HepG2 (cell line): ENCODE data around the gene CEP68. TPM values are rescaled to one million over a fixed set of nuclear protein-coding genes. Genes with fewer than 3 reads are reported as not detected.

ENCODE experiments used
- ELF3 ChIP-seq: IDR thresholded peaks from 2 replicates; pipeline ENCODE4 v1.6.1; 2016; ENCODE audit warnings: missing genetic modification reagents, missing compliant biosample characterization
- ELF4 ChIP-seq: sonication (generic); formaldehyde crosslinking; IDR thresholded peaks from 2 replicates; pipeline ENCODE4 v1.5.0; 2020; ENCODE audit warnings: missing genetic modification reagents, mild to moderate bottlenecking, moderate library complexity, borderline replicate concordance
- EP300 ChIP-seq, 3 experiments: sonication (generic) in 1 of 3; formaldehyde crosslinking in 1 of 3; IDR thresholded peaks; 2 replicates each; pipeline versions ENCODE4 v1.5.1 to v1.6.1; 2011 to 2020; ENCODE audit warnings: low read depth in 2 of 3, low read length in 2 of 3, borderline replicate concordance in 1 of 3, improper control_type of control experiment in 1 of 3, mild to moderate bottlenecking in 1 of 3, missing genetic modification reagents in 1 of 3, moderate library complexity in 1 of 3
- HOXD1 ChIP-seq: sonication (generic); formaldehyde crosslinking; IDR thresholded peaks from 2 replicates; pipeline ENCODE4 v1.5.0; 2020; ENCODE audit warnings: missing genetic modification reagents
- KDM6A ChIP-seq: IDR thresholded peaks from 2 replicates; pipeline ENCODE4 v1.6.1; 2016; ENCODE audit warnings: low read depth
- MIER2 ChIP-seq: IDR thresholded peaks from 2 replicates; pipeline ENCODE4 v1.6.1; 2016; ENCODE audit warnings: missing biosample characterization, missing genetic modification reagents
- RCOR2 ChIP-seq: IDR thresholded peaks from 2 replicates; pipeline ENCODE4 v1.6.1; 2016; ENCODE audit warnings: missing biosample characterization, missing genetic modification reagents
- ZBTB44 ChIP-seq: sonication (generic); formaldehyde crosslinking; IDR thresholded peaks from 2 replicates; pipeline ENCODE4 v1.4.0; 2020; ENCODE audit warnings: missing genetic modification reagents
- ZNF3 ChIP-seq: IDR thresholded peaks from 2 replicates; pipeline ENCODE4 v1.7.0; 2017; ENCODE audit warnings: inconsistent platforms
- ZNF468 ChIP-seq: sonication (generic); formaldehyde crosslinking; IDR thresholded peaks from 2 replicates; pipeline ENCODE4 v1.8.0; 2022; ENCODE audit warnings: mild to moderate bottlenecking, moderate library complexity, missing genetic modification reagents
- ZNF7 ChIP-seq: IDR thresholded peaks from 2 replicates; pipeline ENCODE4 v1.6.1; 2016; ENCODE audit warnings: missing biosample characterization, missing genetic modification reagents
- ZSCAN20 ChIP-seq: sonication (generic); formaldehyde crosslinking; IDR thresholded peaks from 2 replicates; pipeline ENCODE4 v1.4.0; 2020; ENCODE audit warnings: missing genetic modification reagents, mild to moderate bottlenecking, borderline replicate concordance
- polyA plus RNA-seq, 8 experiments: library from polyadenylated mRNA; depleted of rRNA in 3 of 8; stranded (reverse) in 7 of 8; unstranded in 1 of 8; fragments of >200 nt; fragmentation: Illumina TruSeq in 4 of 8; extraction: Trizol in 4 of 8; gene quantifications; 2 replicates each; pipeline versions ENCODE4 v1.2.1 to v1.2.3, GENCODE V29; 2011 to 2016; ENCODE audit warnings: low read depth in 4 of 8, missing spikeins in 1 of 8, mixed read lengths in 1 of 8; ENCODE audit not compliant: insufficient read depth in 1 of 8
- total RNA-seq, 5 experiments: library from RNA; depleted of rRNA; stranded (reverse); fragments of >200 nt; fragmentation: Illumina TruSeq; extraction: Trizol; gene quantifications; 2 replicates each; pipeline ENCODE4 v1.2.3, GENCODE V29; 2016; ENCODE audit warnings: low read depth in 1 of 5
- TF ChIP-seq, protein P1 (sequence below): sonication (generic); formaldehyde crosslinking; IDR thresholded peaks from 2 replicates; pipeline ENCODE4 v1.5.0; 2020; ENCODE audit warnings: missing genetic modification reagents
- TF ChIP-seq, protein P2 (sequence below): sonication (generic); formaldehyde crosslinking; IDR thresholded peaks from 2 replicates; pipeline ENCODE4 v1.4.0; 2020; ENCODE audit warnings: mild to moderate bottlenecking, missing genetic modification reagents, borderline replicate concordance
- TF ChIP-seq, protein P3 (sequence below): IDR thresholded peaks from 2 replicates; pipeline ENCODE4 v1.6.1; 2016; ENCODE audit warnings: missing compliant biosample characterization, missing genetic modification reagents, borderline replicate concordance

CEP68 gene
- total and polyA plus RNA-seq, 2 of the 13 experiments (the other 11 are each of a cell fraction or from before 2014, with no cell fraction given), result 5.7 to 9.3 TPM

GRCh38 chr2:65055422-65056214, 598 bp upstream of the CEP68 start (continued):
- TF ChIP-seq, protein P1, sequence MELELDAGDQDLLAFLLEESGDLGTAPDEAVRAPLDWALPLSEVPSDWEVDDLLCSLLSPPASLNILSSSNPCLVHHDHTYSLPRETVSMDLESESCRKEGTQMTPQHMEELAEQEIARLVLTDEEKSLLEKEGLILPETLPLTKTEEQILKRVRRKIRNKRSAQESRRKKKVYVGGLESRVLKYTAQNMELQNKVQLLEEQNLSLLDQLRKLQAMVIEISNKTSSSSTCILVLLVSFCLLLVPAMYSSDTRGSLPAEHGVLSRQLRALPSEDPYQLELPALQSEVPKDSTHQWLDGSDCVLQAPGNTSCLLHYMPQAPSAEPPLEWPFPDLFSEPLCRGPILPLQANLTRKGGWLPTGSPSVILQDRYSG, result 0 out of 2 replicates have a peak, but pooled peaks have one; percentile 3
- TF ChIP-seq, protein P2, sequence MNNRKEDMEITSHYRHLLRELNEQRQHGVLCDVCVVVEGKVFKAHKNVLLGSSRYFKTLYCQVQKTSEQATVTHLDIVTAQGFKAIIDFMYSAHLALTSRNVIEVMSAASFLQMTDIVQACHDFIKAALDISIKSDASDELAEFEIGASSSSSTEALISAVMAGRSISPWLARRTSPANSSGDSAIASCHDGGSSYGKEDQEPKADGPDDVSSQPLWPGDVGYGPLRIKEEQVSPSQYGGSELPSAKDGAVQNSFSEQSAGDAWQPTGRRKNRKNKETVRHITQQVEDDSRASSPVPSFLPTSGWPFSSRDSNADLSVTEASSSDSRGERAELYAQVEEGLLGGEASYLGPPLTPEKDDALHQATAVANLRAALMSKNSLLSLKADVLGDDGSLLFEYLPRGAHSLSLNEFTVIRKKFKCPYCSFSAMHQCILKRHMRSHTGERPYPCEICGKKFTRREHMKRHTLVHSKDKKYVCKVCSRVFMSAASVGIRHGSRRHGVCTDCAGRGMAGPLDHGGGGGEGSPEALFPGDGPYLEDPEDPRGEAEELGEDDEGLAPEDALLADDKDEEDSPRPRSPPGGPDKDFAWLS (CRISPR knock-in tag), result no peak
- TF ChIP-seq MIER2 (CRISPR knock-in tag) (no peak), ZNF3 (no peak), ZNF468 (CRISPR knock-in tag) (peak; percentile 38; the same call in 1 of the 2 replicates), EP300 (IDR thresholded peaks at IDR 0.05; ENCODE audit: low read depth in 2 of 2, low read length in 2 of 2) (no peak), EP300 (CRISPR knock-in tag; IDR thresholded peaks at IDR 0.05; ENCODE audit: borderline replicate concordance) (no peak), HOXD1 (no peak), ELF3 (no peak), ZNF7 (CRISPR knock-in tag) (no peak), ELF4 (no peak), RCOR2 (no peak), ZBTB44 (CRISPR knock-in tag) (no peak), KDM6A (no peak), ZSCAN20 (CRISPR knock-in tag) (no peak)
- TF ChIP-seq, protein P3, sequence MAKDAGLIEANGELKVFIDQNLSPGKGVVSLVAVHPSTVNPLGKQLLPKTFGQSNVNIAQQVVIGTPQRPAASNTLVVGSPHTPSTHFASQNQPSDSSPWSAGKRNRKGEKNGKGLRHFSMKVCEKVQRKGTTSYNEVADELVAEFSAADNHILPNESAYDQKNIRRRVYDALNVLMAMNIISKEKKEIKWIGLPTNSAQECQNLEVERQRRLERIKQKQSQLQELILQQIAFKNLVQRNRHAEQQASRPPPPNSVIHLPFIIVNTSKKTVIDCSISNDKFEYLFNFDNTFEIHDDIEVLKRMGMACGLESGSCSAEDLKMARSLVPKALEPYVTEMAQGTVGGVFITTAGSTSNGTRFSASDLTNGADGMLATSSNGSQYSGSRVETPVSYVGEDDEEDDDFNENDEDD (CRISPR knock-in tag), result no peak
